PFSK-1 (cell line): ENCODE measurements around the gene COMP.

Experiments used
- FOXP2 ChIP-seq: optimal IDR thresholded peaks from 2 replicates; pipeline ENCODE3; 2011; ENCODE audit warnings: borderline replicate concordance, control low read depth, inconsistent platforms; ENCODE audit not compliant: insufficient read depth; ENCODE audit errors: extremely low read length, extremely low read depth
- POLR2AphosphoS5 ChIP-seq: IDR thresholded peaks from 2 replicates; pipeline ENCODE4 v1.6.1; 2012; ENCODE audit warnings: low read depth, mild to moderate bottlenecking, control low read depth, low read length, moderate library complexity
- SIN3A ChIP-seq: IDR thresholded peaks from 2 replicates; pipeline ENCODE4 v1.6.1; 2012; ENCODE audit warnings: mild to moderate bottlenecking, low read length, moderate library complexity, borderline replicate concordance; ENCODE audit not compliant: insufficient read depth
- TAF1 ChIP-seq: IDR thresholded peaks from 2 replicates; pipeline ENCODE4 v1.6.1; 2012; ENCODE audit warnings: low read length, control low read depth, borderline replicate concordance; ENCODE audit not compliant: insufficient read depth
- TF ChIP-seq, protein P1 (sequence below), 2 experiments: IDR thresholded peaks; 2 replicates each; pipeline versions ENCODE4 v1.6.1 to v1.8.0; 2011 to 2012; ENCODE audit warnings: low read depth in 2 of 2, low read length in 2 of 2, control low read depth in 1 of 2, inconsistent platforms in 1 of 2, mild to moderate bottlenecking in 1 of 2, moderate library complexity in 1 of 2; ENCODE audit not compliant: insufficient read depth in 1 of 2

Gene COMP

DNA sequence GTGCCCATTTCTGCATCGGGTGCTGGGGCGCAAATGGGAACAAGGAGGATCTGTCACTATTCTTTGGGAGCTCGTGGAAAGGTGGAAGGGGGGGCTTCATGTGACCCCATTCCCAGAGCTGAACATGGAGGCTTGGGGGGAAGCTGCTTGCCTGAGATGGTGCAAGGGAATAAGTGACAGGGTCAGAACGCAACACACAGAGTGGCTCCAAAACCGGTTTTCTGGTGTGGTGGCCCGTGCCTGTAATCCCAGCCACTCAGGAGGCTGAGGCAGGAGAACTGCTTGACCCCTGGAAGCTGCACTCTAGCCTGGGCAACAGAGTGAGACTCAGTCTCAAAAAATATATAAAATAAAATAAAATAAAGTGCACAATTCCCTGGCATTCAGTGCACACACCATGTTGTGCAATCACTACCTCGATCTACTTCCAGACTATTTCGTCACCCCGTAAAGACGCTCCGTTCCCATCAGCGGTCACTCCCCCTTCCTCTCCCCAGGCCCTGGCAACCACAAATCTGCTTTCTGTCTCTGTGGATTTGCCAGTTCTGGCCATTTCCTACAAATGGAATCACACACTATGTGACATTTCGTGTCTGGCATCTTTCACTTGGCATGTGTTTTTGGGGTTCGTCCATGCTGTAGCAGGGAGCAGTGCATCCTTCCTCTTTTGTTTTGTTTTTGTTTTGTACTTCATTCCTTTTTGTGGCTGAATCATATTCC lies 18.2 kb upstream of the COMP start:
- TF ChIP-seq FOXP2 (no peak), TAF1 (no peak), POLR2AphosphoS5 (no peak), SIN3A (no peak)
- TF ChIP-seq, protein P1, sequence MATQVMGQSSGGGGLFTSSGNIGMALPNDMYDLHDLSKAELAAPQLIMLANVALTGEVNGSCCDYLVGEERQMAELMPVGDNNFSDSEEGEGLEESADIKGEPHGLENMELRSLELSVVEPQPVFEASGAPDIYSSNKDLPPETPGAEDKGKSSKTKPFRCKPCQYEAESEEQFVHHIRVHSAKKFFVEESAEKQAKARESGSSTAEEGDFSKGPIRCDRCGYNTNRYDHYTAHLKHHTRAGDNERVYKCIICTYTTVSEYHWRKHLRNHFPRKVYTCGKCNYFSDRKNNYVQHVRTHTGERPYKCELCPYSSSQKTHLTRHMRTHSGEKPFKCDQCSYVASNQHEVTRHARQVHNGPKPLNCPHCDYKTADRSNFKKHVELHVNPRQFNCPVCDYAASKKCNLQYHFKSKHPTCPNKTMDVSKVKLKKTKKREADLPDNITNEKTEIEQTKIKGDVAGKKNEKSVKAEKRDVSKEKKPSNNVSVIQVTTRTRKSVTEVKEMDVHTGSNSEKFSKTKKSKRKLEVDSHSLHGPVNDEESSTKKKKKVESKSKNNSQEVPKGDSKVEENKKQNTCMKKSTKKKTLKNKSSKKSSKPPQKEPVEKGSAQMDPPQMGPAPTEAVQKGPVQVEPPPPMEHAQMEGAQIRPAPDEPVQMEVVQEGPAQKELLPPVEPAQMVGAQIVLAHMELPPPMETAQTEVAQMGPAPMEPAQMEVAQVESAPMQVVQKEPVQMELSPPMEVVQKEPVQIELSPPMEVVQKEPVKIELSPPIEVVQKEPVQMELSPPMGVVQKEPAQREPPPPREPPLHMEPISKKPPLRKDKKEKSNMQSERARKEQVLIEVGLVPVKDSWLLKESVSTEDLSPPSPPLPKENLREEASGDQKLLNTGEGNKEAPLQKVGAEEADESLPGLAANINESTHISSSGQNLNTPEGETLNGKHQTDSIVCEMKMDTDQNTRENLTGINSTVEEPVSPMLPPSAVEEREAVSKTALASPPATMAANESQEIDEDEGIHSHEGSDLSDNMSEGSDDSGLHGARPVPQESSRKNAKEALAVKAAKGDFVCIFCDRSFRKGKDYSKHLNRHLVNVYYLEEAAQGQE (IDR thresholded peaks at IDR 0.05; ENCODE audit: insufficient read depth in 1 of 2, low read depth in 2 of 2, low read length in 2 of 2): no peak

DNA sequence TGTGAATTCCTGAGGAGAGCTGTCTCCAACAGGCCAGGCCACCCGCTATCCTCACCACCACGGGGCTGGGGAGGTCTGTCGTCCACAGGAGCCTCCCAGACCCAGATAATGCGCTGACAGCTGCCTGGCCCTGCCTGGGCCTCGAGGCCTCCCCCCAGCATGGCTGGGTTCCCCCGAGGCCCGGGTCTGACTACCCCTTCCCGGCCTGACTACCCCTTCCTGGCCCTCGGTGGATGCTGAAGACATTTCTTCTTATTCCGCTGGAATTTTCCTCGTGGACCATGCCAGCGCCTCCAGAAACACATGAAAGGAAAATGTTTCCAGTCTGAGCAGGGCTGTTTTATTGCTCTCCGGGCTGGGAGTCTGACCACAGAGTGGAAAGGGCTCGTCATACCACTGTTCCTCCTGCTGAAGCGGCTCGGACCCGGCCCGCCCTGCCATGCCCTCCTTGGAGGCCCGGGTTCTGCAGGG lies 16.8 kb upstream of the COMP start:
- TF ChIP-seq TAF1 (no peak), FOXP2 (no peak), SIN3A (no peak), POLR2AphosphoS5 (no peak)
- TF ChIP-seq, protein P1 (IDR thresholded peaks at IDR 0.05; ENCODE audit: insufficient read depth in 1 of 2, low read depth in 2 of 2, low read length in 2 of 2): no peak

DNA sequence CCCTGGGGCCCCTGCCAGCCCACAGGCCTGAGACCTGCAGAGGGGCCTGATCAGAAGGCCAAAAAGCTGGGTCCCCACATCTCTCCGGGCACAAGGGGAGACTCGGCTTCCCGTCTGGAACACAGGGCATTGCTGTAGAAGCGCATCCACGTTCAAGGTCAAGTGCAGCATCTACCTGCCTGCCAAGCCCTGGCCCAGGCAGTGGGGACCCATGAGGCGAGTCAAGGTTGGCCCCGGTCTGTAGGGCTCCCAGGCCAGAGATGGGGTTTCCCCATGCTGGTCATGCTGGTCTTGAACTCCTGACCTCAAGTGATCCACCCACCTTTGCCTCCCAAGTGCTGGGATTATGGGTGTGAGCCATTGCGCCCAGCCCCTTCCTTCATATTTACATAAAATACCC lies 13.5 kb upstream of the COMP start:
- TF ChIP-seq TAF1 (no peak), FOXP2 (no peak), POLR2AphosphoS5 (no peak), SIN3A (no peak)
- TF ChIP-seq, protein P1 (IDR thresholded peaks at IDR 0.05; ENCODE audit: insufficient read depth in 1 of 2, low read depth in 2 of 2, low read length in 2 of 2): no peak

DNA sequence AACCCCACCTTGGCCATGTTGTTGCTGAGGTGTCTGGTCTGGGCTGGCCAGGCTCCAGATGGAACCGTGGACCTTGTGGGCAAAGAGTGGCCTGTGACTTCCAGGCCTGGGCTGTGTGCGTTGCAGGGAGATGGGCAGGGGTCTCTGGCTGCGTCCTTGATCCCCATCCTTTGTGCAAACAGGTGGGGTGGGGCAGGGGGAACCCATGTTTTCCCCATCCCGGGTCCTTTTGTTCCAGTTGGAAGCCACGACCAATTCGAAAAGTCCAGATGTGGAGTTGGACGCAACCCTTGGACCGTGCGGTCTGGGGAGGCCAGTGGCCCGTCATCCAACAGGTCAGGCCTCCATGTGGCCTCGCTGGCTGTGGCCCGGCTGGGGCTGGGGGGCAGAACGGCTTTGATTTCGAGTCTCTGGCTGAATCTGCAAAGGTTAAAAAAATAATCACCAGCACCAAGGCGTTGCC lies 13.1 kb upstream of the COMP start:
- TF ChIP-seq FOXP2: no peak
- TF ChIP-seq POLR2AphosphoS5: no peak
- TF ChIP-seq, protein P1 (IDR thresholded peaks at IDR 0.05; ENCODE audit: insufficient read depth in 1 of 2, low read depth in 2 of 2, low read length in 2 of 2): no peak
- no peak for TF ChIP-seq SIN3A
- no peak for TF ChIP-seq TAF1

DNA sequence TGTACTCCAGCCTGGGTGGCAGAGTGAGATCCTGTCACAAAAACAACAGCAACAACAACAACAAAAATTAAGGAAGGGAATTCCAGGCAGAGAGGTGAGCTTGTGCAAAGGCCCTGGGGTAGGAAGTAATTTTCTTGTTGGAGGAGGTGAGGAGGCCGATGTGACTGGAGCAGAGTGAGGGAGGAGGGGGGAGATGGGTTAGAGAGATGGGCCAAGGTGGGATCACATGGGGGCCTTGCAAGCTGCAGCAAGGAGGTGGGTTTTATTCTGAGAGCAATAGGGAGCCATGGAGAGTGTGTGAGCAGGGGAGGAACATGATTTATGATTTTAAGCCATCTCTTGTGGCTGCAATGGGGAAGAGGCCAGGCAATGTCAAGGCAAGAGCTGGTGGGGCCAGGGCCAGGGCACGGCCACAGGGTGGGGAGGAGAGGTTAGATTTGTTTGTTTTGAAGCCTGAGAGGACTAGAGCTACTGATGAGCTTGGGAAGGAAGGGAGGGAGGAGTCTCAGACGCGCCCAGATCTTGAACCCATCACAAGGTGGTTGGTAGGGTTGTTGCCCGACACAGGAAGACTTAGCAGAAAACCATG lies 12.5 kb upstream of the COMP start:
- no peak for TF ChIP-seq SIN3A
- TF ChIP-seq POLR2AphosphoS5: no peak
- TF ChIP-seq, protein P1 (IDR thresholded peaks at IDR 0.05; ENCODE audit: insufficient read depth in 1 of 2, low read depth in 2 of 2, low read length in 2 of 2): no peak
- no peak for TF ChIP-seq TAF1
- TF ChIP-seq FOXP2: no peak
